GM18867 (cell line): ENCODE results near the gene AGAP1.

Experiments
- ATAC-seq: cut with Tn5 transposase; IDR thresholded peaks from one replicate; pipeline ENCODE4 v1.9.1; 2021; ENCODE audit warnings: mild to moderate bottlenecking, moderate library complexity; ENCODE audit not compliant: unreplicated experiment

Gene AGAP1

GRCh38 chr2:236160366-236161081 is 666.7 kb downstream of the AGAP1 start:
- ATAC-seq = no peak

DNA sequence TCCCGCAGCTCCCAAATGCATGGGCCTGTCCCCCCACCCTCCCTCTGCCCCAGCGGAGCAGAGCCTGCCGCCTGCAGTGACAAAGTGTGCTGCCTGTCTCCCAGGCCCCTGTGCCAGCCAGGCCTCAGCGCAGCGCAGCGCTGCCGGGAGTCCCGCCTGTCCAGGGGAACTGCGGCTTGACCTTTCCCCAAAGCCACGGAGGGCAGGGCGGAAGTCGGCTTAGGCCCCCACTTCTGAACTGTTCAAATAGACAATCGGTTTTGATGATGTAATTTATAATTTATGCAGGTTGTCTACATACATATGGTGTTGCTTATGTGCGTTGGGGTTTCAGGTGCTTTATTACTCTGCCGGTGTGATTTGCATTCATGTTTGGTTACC is 667.2 kb downstream of the AGAP1 start:
- no peak for ATAC-seq

GRCh38 chr2:236161531-236161930 is 667.7 kb downstream of the AGAP1 start:
- ATAC-seq = no peak

DNA sequence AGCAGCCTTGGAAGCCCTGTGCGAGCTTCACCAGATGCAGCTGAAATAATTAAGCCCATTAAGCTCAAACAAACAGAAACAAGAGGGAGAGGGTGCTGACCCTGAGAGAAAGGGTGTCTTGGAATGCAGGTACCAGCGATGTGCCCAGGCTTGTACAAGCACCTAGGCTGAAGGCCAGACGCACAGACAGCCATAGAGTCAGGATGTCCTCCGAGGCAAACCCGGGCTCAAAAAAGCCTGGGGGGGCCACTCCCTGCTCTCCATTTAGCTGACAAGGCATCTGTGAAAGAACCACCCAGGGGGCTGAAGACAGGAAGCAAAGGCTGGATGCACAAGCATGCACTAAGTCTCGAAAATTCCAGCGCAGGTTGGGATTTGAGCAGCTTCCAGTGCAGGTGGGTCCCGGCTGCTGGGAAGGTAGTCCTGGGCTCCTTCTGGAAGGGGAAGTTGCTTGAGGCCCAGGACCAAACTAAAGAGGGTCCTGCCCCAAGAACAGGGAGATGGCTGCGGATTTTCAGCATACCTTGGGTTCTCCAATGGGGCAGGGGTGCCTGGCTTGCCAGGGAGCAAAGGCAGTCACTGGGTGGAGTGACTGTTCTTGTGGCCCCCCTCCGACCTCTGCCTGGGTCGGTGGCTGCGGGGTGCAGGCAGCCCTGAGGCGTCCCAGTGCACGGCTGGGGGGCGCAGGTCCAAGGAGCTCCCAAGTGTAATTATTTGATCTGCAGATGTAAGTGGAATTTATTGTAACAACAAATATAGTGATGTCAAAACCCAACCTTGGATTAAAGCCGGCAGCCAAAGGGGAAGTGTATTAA is 668.4 kb downstream of the AGAP1 start:
- ATAC-seq = no peak

GRCh38 chr2:236162882-236163470 is 669.1 kb downstream of the AGAP1 start:
- ATAC-seq = no peak

DNA sequence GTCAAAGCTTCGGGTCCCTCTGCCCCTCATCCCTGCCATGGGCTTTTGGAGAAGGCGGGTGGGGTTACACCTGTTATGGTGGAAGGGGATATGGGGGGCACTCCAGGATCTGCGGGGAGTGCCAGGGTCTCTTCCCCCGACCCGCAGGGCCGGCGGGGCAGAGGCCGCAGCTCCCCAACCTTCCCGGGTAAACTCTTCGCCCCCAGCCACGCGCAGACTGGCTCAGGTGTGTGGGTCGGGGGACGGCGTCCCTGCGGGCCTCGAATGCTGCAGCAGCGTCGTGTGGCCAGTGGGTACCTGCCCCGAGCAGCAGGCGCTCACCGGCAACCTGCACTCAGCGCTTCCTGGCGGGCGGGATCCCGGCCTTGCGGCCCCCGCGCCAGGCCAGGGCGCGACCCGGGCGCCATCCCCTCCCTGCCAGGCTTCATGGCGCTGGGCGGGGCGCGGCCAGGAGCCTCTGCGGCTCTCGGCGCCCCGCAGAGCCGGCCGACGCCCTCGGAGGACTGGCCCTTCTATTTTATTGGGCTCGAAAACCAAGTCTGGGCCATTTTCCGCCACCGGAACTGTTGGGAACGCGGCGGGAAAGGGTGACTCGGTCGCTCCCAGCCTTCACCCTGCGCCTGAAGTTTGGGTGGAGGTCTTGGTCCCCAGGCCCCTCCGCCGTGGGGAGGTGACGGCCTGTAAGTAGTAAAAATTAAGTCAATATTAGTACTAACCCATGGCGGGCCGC is 669.8 kb downstream of the AGAP1 start:
- no peak for ATAC-seq

GRCh38 chr2:236164201-236164924 is 670.5 kb downstream of the AGAP1 start:
- ATAC-seq = no peak

DNA sequence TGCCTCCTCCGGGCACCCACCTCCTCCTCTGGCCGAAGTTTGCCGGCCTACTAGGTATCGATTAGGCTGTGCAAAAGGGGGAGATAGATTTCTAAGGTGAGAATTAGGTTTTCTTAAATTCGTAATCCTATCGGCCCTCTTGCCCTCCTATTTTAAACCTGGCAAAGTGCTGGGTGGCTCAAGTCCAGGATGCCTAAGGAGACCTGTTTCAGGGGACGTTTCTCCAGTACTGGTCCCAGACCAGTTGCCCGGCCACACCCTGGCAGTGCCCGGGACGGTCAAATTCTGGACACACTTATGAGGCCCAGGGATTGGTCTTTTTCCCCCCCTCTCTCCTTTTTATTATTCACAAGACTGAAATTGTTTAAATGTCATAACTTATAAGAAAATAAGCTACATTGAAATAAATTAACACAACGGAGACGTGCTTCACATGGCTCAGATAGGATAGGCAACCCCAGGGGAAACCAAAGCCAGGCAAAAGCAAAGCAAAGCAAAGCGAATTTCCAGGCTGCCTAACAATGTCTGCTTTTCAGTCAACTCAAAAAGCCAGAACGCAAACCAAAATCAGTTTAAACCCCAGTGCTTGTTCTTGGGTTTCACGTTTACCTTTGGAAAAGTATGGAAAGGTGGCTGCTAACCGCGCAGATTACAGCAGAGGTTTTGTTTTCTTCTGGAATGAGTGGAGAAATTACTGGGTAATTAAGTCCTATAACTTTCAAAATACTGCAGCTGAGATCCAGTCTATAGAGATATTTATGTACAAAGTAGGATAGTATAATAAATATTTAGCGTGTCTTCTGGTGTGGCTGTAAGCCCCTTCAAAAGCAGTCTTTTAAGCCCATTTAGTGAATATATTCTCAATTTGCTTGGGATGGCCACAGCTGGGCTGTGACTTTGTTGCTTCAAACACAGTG is 671.3 kb downstream of the AGAP1 start:
- no peak for ATAC-seq

DNA sequence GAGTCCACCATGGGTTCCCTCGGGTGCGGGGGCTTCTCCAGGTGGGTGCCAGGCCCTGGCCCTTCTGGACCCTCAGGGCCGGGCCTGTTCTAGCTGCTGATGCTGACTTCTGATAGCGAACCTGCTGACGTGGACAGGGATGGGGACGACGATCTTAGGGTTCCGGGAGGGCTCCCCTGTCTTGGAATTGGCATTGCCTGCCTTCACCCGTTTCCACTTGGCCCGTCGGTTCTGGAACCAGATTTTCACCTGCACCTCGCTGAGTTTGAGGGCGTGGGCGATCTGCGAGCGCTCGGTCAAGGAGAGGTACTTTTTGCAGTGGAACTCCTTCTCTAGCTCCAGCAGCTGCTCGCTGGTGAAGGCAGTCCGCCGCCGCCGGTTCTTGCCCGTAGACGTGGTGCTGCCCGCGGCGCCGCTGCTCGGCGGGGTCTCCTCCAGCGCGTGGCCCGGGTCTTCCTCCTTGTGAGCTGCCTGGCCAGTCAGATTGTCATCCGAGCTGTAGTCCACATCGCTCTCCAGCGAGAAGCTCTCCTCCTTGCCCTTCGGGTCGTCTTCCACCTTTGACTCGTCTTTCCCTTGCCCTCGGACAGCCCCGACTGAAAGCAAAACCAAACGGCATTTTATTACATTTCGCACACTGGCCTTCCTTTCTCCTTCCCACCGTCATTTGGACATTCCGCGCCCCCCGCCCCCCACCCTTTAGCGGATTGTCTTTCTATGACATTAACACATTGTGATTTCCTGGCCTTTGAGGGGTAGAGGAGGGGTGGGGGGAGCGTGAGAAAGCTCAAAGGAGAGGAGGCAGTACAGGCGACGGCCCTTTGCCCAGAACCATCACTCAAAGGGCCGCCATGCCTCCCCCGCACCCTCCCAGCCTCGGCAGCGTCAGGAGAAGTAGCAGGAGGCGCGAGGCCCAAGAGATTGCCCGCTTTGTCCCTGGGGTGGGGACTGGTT is 672.3 kb downstream of the AGAP1 start:
- no peak for ATAC-seq

DNA sequence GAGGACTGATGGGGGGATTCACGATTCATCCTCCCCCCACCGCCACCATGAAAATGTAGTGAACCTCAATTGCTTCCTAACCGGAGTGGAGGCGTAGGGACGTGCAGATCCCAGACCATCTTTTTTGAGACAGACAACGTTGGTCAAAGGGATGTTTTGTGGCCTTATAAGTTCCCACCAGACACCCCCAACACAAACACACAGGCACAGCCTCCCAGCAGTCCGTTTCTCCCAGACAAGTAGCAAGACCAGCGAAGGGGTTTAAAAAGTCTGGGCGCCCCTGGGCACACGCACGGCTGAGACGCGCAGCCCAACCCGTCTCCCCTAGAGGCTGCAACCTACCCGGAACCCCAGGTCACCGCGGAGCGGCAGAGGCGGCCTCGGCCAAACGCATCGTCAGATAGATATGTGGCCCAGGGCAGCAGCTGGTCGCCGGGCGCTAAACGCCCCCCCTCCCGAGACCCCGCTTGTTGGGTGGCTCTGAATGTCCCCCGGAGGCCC is 673.0 kb downstream of the AGAP1 start:
- no peak for ATAC-seq

GRCh38 chr2:236167297-236168109 is 673.7 kb downstream of the AGAP1 start:
- no peak for ATAC-seq

DNA sequence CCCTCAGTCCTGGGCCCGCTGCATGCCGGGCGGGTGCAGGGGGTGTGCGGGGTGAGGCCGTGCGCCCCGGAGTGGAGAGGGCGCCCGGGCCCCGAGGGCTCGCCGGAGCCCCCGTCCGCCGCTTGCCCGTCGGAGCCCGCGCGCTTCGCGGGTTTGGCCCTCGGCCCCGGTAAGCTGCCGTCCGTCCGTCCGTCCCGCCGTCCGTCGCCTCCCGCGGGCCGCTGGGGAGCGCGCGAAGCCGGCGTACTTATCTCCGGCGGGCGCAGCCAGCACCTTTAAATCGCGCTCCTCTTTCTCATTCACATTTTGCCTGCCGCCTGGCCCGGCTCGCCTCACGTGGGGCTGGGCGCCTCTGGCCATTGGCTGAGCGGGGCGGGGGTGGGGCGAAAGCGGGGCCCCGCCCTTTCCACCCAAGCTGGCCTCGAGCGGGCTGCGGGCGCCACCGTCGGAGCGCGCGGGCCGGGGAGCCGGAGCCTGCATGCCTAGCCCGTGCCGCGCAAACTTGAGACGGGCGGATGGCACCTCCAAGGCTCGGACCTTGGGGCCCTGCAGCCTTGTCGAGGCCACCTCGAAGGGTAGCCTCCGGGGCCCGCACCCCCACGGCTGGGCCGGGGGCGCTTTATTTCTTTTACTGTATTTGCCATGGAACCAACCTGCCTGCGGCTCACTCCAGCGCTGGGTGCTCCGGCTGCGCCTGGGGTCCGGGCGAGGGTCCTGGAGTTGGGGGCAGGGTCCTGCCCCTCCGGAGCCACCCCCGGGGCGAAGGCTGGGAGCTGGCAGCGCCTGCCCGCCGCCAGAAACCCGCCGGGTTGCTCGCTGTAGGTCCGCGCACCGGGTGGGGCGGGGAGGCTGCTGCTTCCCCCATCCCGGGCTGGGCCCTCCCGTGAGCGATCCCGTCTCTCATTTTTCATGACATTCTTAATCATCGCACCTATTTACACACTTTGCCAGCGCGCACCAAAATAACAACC is 674.6 kb downstream of the AGAP1 start, which contains the start of gene GBX2:
Gene GBX2 (minus strand): TSS at position 277 of the 971 bp plus-strand sequence. CDS start 415 bp downstream, outside the sequence.
- no peak for ATAC-seq

DNA sequence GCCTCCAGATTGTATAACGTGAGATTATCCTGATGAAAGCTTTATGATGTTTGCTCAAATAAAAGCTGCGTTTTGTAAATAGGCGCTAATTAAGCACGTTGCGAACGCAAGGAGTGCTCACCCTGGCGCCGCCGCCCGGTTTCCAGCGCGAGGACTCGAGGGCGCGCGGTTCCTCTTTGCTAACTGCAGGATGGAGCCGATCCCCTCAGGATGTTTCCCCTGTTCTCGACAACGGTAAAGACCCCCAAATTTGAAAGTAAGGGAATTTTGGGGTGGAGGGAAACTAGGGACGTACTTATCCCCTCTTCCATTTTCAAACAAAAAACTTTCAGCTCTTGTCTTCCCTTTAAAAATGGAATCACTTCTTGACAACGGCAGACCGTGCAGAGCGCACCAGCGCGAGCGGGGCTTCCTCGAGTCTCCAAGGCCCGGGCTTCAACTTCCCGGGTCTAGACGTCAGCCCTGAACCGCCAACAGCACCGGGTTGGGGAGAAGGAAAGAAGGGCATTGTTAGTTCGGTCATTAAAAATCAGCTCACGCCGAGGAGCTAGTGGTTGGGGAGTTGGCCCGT is 675.4 kb downstream of the AGAP1 start:
- no peak for ATAC-seq

DNA sequence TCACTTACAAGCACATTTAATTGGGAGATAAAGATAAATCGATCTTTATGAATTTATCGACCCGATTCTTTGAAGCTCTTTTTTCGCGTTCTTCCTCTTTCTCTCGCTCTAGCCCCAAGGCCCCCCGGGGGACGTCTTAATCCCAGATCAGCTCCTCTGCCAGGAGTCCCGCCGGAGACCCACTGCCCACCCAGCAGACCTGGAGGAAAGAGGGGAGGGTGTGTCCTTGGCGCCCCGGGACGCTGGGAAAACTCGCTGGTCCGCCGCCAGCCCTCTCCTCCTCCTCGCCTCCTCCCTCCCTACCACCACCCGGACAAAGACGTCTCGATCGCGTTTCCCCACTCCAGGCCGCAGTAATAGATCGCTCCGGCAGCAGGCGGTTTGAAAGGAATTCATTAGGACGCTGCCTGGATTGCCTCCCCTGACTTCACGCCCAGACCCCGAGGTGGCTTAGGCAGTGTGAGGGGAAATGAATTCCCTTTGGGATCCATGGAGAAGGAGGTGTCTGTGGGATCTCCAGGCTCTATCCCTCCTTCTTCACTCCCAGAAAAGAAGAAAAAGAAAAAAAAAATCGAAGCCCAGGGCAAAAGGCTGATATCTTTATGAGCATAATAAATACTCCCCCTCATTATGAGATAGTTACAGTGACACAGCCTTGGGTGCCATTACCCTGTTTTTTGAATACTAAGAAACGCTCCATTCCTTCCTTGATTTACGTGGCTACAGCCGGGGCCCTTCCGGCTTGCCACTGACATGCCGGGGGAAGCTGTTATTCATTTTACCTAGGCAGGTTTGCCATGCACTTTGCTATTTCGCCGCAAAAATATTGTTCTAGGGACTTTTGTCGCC is 676.1 kb downstream of the AGAP1 start:
- ATAC-seq = no peak

GRCh38 chr2:236170590-236171165 is 676.8 kb downstream of the AGAP1 start:
- no peak for ATAC-seq
